ENCODE data around the gene SYTL5. TPM values are rescaled to one million over a fixed set of nuclear protein-coding genes. Genes with fewer than 3 reads are reported as not detected.
"Not testable (repeated sequence)": the region's sequence is repeated elsewhere in the genome, so short reads cannot be mapped to it uniquely, and the experiment has no call there.

SYTL5 gene
- total and polyA plus RNA-seq, 4 donors, result 0.83 to 8.4 (median 1.5) TPM

DNA sequence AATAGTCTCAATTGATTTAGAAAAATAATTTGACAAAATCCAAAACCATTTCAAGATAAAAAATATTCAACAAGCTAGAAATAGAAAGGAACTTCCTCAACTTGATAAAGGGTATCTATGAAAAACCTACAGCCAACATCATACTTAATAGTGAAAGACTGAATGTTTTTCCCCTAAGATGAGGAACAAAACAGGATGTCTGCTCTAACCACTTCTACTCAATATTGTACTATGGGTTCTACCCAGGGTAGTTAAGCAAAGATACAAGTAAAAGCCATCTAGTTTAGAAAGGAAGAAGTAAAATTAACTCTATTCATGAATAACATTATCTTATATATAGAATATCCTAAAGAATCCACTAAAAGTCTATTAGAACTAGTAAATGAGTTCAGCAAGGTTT is 21.5 kb upstream of the SYTL5 start:
- Histone ChIP-seq H3K9ac (ENCODE audit: insufficient read depth in 1 of 2, low read length in 2 of 2) (no peak overlapping the region), H3K27ac (ENCODE audit: low read depth in 1 of 2, low read length in 1 of 2) (no peak overlapping the region), H3K27me3 (ENCODE audit: control insufficient read depth in 3 of 3, insufficient read depth in 3 of 3, low read length in 2 of 3) (peaks cover 0 to 3% (median 3%) of the 10 kb centered on the region in 3 donors), H3K4me3 (no peak overlapping the region), H3K36me3 (ENCODE audit: control insufficient read depth in 4 of 4, insufficient read depth in 4 of 4, low read length in 4 of 4) (no peaks in the 10 kb centered on the region), H3K4me1 (ENCODE audit: control insufficient read depth in 5 of 5, insufficient read depth in 5 of 5, low read length in 5 of 5) (no peaks in the 10 kb centered on the region), H3K9me3 (ENCODE audit: control insufficient read depth in 4 of 4, insufficient read depth in 3 of 4, low read length in 3 of 4) (no peaks in the 10 kb centered on the region)
- TF ChIP-seq CTCF (IDR thresholded peaks at IDR 0.05; ENCODE audit: control extremely low read depth, extremely low read depth), result no peak
- no peak for DNase-seq
- no peak for ATAC-seq (ENCODE audit: insufficient read depth, low FRiP score)

- no peak for DNase-seq
- no peak for TF ChIP-seq CTCF (IDR thresholded peaks at IDR 0.05; ENCODE audit: control extremely low read depth, extremely low read depth)
- no peaks in the 10 kb centered on the region for H3K36me3 ChIP-seq (ENCODE audit: control insufficient read depth in 4 of 4, insufficient read depth in 4 of 4, low read length in 4 of 4)
- no peaks in the 10 kb centered on the region for H3K9me3 ChIP-seq (ENCODE audit: control insufficient read depth in 4 of 4, insufficient read depth in 3 of 4, low read length in 3 of 4)
- WGBS, 2 donors, result 69 to 100% methylated on average over 1 of the region's 1 CpG
- H3K4me3 ChIP-seq, result no peak overlapping the region
- no peak overlapping the region for H3K9ac ChIP-seq (ENCODE audit: insufficient read depth in 1 of 2, low read length in 2 of 2)
- peaks cover 0 to 3% (median 0%) of the 10 kb centered on the region in 3 donors for H3K27me3 ChIP-seq (ENCODE audit: control insufficient read depth in 3 of 3, insufficient read depth in 3 of 3, low read length in 2 of 3)
- no peak for ATAC-seq (ENCODE audit: insufficient read depth, low FRiP score)
- no peaks in the 10 kb centered on the region for H3K4me1 ChIP-seq (ENCODE audit: control insufficient read depth in 5 of 5, insufficient read depth in 5 of 5, low read length in 5 of 5)
- H3K27ac ChIP-seq (ENCODE audit: low read depth in 1 of 2, low read length in 1 of 2), result no peak overlapping the region
These were observed 19.5 kb upstream of the SYTL5 start for GRCh38 chrX:37986893-37987292.

GRCh38 chrX:37989304-37989703 is 17.0 kb upstream of the SYTL5 start:
- no peaks in the 10 kb centered on the region for H3K4me1 ChIP-seq (ENCODE audit: control insufficient read depth in 5 of 5, insufficient read depth in 5 of 5, low read length in 5 of 5)
- no peak for ATAC-seq (ENCODE audit: insufficient read depth, low FRiP score)
- H3K9me3 ChIP-seq (ENCODE audit: control insufficient read depth in 4 of 4, insufficient read depth in 3 of 4, low read length in 3 of 4), result no peaks in the 10 kb centered on the region
- H3K36me3 ChIP-seq (ENCODE audit: control insufficient read depth in 4 of 4, insufficient read depth in 4 of 4, low read length in 4 of 4), result no peaks in the 10 kb centered on the region
- DNase-seq, result no peak
- peaks cover 0 to 3% (median 0%) of the 10 kb centered on the region in 3 donors for H3K27me3 ChIP-seq (ENCODE audit: control insufficient read depth in 3 of 3, insufficient read depth in 3 of 3, low read length in 2 of 3)
- no peak for TF ChIP-seq CTCF (IDR thresholded peaks at IDR 0.05; ENCODE audit: control extremely low read depth, extremely low read depth)
- no peak overlapping the region for H3K4me3 ChIP-seq
- no peak overlapping the region for H3K27ac ChIP-seq (ENCODE audit: low read depth in 1 of 2, low read length in 1 of 2)
- H3K9ac ChIP-seq (ENCODE audit: insufficient read depth in 1 of 2, low read length in 2 of 2), result no peak overlapping the region

DNA sequence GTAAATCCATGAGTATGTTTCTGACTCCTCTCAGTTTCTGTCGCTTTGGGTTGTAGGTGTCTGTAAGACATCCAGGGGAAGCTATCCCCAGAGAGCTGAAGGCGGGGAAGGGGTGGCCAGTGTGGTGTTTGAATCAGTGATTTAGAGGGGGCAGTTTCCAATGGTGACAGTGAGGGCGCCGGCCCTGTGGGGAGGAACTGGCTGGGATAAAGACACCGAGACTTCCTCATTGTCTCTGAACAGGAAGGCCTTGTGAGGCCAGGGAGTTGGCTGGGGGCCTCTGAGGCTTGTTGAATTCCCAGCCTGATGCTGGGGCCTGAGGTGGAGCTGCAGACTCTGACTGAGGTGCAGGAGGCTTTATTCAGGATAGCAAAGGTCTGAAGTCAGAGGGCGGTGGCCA is 15.1 kb upstream of the SYTL5 start:
- H3K9ac ChIP-seq (ENCODE audit: insufficient read depth in 1 of 2, low read length in 2 of 2); H3K27me3 ChIP-seq (ENCODE audit: control insufficient read depth in 3 of 3, insufficient read depth in 3 of 3, low read length in 2 of 3); H3K27ac ChIP-seq (ENCODE audit: low read depth in 1 of 2, low read length in 1 of 2); H3K4me3 ChIP-seq; DNase-seq; H3K36me3 ChIP-seq (ENCODE audit: control insufficient read depth in 4 of 4, insufficient read depth in 4 of 4, low read length in 4 of 4); H3K4me1 ChIP-seq (ENCODE audit: control insufficient read depth in 5 of 5, insufficient read depth in 5 of 5, low read length in 5 of 5); H3K9me3 ChIP-seq (ENCODE audit: control insufficient read depth in 4 of 4, insufficient read depth in 3 of 4, low read length in 3 of 4); ATAC-seq (ENCODE audit: insufficient read depth, low FRiP score): not testable (repeated sequence)
- WGBS, 2 donors, result 54 to 66% methylated on average over 6 of the region's 6 CpGs
